DND-41 (cell line): ENCODE measurements around the gene TRPT1.

Source experiments
- CTCF ChIP-seq: IDR thresholded peaks from 2 replicates; pipeline ENCODE4 v1.5.1; 2012; ENCODE audit warnings: borderline replicate concordance, low read length, moderate library complexity, mild to moderate bottlenecking; ENCODE audit not compliant: poor library complexity, severe bottlenecking; ENCODE audit errors: extremely low read depth
- EZH2 ChIP-seq: IDR thresholded peaks from 3 replicates; pipeline ENCODE4 v1.6.1; 2012; ENCODE audit warnings: borderline replicate concordance, low read depth, mild to moderate bottlenecking, moderate library complexity, low read length, inconsistent platforms; ENCODE audit not compliant: severe bottlenecking

GRCh38 chr11:64234647-64235379 is 8.8 kb upstream of the TRPT1 start:
- TF ChIP-seq CTCF (peak; percentile 28), EZH2 (no peak)
